NCI-H1930 (cell line): ENCODE data around the gene MAGEA2.
"Not testable (repeated sequence)": the region's sequence is repeated elsewhere in the genome, so short reads cannot be mapped to it uniquely, and the experiment has no call there.

Source experiments
- DNase-seq, 2 experiments: peaks; one replicate each; lab custom pipeline; 2025; lab: John Stamatoyannopoulos, UW

MAGEA2 gene, protein sequence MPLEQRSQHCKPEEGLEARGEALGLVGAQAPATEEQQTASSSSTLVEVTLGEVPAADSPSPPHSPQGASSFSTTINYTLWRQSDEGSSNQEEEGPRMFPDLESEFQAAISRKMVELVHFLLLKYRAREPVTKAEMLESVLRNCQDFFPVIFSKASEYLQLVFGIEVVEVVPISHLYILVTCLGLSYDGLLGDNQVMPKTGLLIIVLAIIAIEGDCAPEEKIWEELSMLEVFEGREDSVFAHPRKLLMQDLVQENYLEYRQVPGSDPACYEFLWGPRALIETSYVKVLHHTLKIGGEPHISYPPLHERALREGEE

DNA sequence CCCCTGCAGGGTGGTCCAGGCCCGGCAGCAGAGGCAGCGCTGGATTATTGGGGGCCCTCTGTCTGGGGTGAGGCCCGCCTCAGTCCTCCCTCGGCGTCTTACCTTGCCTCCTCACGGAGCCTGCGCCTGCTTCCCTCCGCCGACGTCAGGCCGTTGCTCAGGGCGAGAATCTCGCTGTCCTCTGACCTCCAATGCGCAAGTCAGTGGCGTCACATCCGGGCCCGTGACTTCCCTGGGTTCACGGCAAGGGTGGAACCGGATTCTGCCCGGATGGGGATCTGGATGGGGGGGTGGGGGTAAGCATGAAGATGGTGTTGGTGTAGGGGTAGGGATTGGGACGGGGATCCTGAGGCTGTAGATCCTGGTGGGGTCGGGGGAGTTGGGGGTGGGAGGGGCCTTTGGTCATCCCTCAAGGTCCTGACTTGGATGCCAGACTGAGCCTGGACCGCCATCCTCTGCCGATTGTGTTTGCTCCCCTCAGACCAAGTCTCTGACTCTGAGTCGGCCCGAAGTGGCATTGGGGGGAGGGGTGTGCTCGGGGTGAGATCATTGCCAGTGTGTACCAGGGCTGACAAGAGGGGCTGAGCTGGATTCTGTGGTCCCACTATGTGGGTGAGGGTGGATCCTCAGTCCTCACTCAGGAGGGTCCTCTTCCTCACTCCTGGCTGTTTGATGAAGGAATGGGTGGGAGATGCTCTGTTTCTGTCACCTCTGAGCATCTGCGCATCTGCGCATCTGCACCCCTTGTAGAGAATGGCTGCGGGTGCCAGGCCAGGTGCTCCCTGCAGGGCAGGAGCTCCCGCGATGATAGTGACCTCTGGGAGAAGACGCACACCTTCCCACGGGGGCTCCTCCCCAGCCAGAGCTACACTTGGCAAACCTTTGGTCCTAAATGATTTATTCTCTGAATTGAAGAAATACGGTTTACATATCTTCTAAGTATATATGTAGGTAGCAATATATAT, at the start of gene MAGEA2:
Gene MAGEA2, minus strand, starts transcription at position 157 of the 965 bp plus-strand sequence. CDS start 2,479 bp downstream, outside the sequence.
- not testable (repeated sequence) for DNase-seq

DNA sequence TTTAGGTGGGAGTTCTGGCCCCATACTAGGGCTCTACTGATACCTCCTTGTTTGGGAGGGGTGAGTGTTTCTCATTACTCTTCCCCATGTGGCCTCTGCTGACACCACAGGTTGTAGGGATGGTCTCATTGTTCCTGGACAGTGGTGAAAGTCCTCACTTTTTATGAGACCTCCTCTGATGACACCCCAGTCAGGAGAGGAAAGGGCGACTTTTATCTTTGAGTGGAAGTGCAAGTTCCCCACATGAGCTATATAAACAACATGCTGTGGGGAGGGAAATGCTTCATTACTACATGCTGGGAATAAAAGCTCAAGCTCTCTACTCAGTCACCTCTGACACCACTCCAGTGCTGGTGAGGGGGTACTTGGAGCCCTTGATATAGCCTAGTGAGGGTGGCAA, 45.3 kb upstream of the MAGEA2 start:
- DNase-seq = no peak

DNA sequence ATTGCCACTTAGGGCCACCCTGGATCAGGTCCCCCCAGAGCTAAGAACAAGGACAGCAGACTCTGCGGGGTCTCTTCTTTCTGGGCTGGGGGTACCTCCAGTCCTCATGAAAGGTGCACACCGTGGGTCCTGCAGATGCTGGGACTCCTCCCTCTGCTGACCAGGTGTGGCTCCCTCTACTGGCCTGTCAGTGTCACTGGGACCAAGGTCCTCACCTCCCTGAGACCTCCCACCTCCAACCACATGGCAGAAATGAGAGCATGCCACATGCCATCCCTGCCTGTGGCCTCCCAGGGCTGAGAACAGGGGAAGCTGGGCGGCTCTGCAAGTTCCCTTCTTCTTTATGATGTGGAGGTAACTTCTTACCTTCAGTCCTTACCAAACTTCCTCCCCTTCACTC, 33.4 kb upstream of the MAGEA2 start:
- not testable (repeated sequence) for DNase-seq

DNA sequence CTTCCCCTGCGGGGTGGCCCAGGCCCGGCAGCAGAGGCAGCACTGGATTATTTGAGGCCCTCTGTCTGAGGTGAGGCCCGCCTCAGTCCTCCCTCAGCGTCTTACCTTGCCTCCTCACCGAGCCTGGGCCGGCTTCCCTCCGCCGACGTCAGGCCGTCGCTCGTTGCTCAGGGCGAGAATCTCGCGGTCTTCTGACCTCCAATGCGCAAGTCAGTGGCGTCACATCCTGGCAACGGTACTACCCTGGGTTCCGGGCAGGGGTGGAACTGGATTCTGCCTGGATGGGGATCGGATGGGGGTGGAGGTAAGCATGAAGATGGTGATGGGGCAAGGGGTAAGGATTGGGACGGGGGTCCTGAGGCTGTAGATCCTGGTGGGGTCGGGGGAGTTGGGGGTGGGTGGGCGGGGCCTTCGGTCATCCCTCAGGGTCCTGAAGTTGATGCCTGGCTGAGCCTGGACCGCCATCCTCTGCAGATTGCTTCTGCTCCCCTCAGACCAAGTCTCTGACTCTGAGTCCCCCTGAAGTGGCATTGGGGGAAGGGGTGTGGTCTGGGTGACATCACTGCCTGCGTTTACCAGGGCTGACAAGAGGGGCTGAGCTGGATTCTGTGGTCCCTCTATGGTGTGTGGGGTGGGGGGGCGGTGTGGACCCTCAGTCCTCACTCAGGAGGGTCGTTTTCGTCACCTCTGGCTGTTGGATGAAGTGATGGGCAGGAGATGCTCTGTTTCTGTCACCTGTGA, 16.1 kb upstream of the MAGEA2 start, which contains the start of gene MAGEA6:
Gene MAGEA6, minus strand, starts transcription at position 141 of the 741 bp plus-strand sequence. CDS start 2,039 bp downstream, outside the sequence.
- not testable (repeated sequence) for DNase-seq

DNA sequence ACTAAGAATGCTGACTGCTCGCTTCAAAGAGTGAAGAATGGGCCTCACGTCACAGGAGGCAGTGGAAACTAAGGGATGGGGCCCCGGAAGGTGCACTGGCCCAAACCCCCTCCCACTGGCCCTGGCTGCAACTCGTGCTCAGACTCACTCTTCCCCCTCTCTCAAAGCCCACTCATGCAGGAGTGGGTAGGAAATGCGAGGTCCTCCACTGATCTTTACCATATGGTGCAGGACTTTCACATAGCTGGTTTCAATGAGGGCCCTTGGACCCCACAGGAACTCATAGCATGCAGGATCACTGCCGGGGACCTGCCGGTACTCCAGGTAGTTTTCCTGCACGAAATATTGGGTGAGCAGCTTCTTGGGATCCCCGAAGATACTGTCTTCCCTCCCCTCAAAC, 12.9 kb upstream of the MAGEA2 start:
- DNase-seq = not testable (repeated sequence)

DNA sequence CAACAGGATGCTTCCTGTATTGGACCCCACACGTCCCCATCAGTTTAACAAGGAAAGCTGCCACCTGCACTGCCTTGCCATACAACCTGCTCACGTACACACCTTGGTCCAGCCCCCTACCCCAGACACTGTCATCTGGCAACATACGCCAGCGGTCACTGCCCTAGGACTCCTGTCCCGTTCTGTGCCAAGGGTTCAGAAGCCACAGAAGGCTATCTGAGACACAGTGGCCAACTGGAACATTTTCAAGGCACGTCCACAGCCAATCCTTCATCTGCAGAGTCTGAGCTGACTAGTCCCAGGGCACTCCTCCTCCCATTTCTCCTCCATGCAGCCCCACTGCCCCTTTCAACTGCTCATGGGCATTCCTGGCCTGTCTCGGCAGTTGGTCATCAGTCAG, 7.9 kb upstream of the MAGEA2 start:
- not testable (repeated sequence) for DNase-seq

DNA sequence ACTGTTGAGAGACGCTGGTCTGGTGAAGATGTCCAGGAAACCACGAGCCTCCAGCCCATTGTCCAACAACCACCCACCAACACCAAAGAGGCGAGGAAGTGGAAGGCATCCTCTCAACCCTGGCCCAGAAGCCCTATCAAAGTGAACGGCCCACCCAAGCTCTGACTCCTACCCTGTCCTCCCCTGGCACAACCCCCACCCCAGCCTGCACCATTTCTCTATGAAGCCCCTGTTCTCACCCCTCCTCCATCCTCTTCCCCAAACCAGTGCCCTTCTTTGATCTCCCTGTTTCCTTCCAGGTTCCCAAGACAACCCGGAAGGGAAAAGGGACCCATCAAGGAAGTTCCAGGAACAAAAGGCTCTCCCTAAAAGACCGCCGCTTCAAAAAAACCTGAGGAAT, 5.9 kb upstream of the MAGEA2 start:
- not testable (repeated sequence) for DNase-seq

DNA sequence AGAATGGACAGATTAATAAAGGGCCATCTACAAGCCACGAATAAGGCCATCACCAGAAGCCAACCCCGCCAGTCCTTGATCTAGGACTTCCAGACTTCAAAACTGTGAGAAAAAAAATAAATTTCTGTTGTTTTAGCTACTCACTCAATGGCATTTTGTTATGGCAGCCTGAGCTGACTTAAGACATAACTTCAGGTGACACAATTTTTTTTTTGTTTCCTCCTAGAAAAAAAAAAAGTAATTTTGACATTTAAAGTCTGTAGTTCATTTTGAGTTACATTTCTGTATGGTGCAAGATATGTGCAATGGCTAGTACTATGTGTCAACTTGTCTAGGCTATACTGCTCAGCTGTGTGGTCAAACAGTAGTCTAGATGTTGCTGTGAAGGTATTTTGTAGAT, 5.3 kb upstream of the MAGEA2 start, which contains the start of gene CSAG3:
Gene CSAG3, plus strand, starts transcription at position 301 of the 400 bp plus-strand sequence.
- DNase-seq = not testable (repeated sequence)

DNA sequence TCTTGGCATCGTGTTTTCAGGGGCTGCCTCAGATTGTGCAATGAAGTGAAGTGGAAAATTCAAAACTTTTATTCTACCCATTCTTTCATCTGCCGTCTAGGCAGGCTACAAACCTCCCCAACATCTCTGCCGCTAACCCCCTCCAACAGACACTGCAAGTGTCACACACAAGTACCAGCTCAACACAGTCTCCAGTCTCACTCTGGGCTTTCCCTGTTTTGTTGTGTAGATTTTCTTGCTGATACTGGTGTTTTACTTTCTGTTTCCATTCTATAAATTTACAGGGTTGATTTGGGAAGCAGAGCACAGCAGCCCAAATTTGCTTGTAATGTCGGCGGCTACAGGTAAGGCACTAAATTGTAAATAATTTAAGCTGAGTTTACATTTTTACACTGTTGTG, 1.2 kb upstream of the MAGEA2 start:
- DNase-seq = not testable (repeated sequence)

DNA sequence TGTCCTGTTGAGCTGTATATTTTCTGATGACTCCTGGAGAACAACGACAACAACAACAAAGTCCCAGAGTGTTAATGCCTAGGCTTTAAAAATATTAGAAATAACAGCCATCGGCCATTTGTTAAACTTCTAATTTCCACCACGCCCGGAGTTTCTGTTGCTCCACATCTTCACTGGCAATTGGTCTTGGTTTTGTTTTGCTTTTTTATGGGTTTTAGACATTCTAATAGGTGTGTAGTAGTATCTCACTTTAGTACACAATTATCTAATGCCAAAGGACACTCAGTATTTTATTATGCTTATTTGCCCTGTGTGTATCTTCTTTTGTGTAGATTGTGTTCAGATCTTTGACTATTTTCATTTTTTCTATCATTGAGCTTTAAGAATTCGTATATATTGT, 15.1 kb downstream of the MAGEA2 start:
- no peak for DNase-seq

DNA sequence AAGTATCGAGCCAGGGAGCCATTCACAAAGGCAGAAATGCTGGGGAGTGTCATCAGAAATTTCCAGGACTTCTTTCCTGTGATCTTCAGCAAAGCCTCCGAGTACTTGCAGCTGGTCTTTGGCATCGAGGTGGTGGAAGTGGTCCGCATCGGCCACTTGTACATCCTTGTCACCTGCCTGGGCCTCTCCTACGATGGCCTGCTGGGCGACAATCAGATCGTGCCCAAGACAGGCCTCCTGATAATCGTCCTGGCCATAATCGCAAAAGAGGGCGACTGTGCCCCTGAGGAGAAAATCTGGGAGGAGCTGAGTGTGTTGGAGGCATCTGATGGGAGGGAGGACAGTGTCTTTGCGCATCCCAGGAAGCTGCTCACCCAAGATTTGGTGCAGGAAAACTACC, 17.1 kb downstream of the MAGEA2 start:
- DNase-seq = not testable (repeated sequence)

DNA sequence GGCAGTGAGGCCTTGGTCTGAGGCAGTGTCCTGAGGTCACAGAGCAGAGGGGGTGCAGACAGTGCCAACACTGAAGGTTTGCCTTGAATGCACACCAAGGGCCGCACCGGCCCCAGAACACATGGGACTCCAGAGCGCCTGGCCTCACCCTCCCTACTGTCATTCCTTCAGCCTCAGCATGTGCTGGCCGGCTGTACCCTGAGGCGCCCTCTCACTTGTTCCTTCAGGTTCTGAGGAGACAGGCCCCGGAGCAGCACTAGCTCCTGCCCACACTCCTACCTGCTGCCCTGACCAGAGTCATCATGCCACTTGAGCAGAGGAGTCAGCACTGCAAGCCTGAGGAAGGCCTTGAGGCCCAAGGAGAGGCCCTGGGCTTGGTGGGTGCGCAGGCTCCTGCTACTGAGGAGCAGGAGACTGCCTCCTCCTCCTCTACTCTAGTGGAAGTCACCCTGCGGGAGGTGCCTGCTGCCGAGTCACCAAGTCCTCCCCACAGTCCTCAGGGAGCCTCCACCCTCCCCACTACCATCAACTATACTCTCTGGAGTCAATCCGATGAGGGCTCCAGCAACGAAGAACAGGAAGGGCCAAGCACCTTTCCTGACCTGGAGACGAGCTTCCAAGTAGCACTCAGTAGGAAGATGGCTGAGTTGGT, 17.7 kb downstream of the MAGEA2 start:
- no peak for DNase-seq

DNA sequence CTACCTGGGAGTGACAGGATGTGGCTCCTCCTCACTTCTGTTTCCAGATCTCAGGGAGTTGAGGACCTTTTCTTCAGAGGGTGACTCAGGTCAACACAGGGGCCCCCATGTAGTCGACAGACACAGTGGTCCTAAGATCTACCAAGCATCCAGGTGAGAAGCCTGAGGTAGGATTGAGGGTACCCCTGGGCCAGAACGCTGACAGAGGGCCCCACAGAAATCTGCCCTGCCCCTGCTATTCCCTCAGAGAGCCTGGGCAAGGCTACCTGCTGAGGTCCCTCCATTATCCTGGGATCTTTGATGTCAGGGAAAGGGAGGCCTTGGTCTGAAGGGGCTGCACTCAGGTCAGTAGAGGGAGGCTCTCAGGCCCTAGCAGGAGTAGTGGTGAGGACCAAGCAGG, 18.5 kb downstream of the MAGEA2 start:
- no peak for DNase-seq

DNA sequence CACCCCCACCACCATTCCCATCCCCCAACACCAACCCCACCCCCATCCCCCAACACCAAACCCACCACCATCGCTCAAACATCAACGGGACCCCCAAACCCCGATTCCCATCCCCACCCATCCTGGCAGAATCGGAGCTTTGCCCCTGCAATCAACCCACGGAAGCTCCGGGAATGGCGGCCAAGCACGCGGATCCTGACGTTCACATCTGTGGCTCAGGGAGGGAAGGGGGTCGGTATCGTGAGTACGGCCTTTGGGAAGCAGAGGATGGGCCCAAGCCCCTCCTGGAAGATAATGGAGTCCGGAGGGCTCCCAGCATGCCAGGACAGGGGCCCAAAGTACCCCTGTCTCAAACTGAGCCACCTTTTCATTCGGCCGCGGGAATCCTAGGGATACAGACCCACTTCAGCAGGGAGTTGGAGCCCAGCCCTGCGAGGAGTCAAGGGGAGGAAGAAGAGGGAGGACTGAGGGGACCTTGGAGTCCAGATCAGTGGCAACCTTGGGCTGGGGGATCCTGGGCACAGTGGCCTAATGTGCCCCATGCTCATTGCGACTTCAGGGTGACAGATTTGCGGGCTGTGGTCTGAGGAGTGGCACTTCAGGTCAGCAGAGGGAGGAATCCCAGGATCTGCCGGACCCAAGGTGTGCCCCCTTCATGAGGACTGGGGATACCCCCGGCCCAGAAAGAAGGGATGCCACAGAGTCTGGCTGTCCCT, 19.3 kb downstream of the MAGEA2 start:
- DNase-seq = not testable (repeated sequence)

DNA sequence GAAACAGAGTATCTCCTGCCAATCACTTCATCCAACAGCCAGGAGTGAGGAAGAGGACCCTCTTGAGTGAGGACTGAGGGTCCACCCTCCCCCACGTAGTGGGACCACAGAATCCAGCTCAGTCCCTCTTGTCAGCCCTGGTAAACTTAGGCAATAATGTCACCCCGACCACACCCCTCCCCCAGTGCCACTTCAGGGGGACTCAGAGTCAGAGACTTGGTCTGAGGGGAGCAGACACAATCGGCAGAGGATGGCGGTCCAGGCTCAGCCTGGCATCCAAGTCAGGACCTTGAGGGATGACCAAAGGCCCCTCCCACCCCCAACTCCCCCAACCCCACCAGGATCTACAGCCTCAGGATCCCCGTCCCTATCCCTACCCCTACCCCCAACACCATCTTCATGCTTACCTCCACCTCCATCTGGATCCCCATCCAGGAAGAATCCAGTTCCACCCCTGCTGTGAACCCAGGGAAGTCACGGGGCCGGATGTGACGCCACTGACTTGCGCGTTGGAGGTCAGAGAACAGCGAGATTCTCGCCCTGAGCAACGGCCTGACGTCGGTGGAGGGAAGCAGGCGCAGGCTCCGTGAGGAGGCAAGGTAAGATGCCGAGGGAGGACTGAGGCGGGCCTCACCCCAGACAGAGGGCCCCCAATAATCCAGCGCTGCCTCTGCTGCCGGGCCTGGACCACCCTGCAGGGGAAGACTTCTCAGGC, 20.2 kb downstream of the MAGEA2 start, which contains the start of the genes CSAG1 and MAGEA12:
Gene CSAG1, minus strand, starts transcription at position 461 of the 715 bp plus-strand sequence. CDS start 1,261 bp downstream, outside the sequence.
Gene MAGEA12, plus strand, starts transcription at position 497 of the 715 bp plus-strand sequence. CDS start 2,405 bp downstream, outside the sequence.
- DNase-seq = peak; percentile 48 to 73

DNA sequence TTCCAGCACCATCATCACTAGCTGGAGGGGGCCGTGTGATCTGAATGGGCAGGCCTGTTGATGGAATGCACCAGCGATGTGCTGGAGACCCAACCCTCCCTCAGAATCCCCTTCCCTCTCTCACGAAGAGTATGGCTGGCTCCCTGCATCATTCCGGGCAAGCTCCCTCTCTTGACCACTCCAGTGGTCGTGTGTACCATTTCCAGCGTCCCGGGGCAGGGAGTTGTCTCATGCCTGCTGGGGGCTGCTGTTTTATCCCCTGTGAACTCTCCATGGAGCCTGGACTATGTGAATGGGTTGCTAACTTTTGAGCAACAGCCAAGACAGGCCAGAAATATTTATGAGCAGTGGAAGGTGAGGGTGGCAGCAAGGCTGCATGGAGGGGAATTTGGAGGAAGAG, 28.2 kb downstream of the MAGEA2 start:
- DNase-seq = no peak

DNA sequence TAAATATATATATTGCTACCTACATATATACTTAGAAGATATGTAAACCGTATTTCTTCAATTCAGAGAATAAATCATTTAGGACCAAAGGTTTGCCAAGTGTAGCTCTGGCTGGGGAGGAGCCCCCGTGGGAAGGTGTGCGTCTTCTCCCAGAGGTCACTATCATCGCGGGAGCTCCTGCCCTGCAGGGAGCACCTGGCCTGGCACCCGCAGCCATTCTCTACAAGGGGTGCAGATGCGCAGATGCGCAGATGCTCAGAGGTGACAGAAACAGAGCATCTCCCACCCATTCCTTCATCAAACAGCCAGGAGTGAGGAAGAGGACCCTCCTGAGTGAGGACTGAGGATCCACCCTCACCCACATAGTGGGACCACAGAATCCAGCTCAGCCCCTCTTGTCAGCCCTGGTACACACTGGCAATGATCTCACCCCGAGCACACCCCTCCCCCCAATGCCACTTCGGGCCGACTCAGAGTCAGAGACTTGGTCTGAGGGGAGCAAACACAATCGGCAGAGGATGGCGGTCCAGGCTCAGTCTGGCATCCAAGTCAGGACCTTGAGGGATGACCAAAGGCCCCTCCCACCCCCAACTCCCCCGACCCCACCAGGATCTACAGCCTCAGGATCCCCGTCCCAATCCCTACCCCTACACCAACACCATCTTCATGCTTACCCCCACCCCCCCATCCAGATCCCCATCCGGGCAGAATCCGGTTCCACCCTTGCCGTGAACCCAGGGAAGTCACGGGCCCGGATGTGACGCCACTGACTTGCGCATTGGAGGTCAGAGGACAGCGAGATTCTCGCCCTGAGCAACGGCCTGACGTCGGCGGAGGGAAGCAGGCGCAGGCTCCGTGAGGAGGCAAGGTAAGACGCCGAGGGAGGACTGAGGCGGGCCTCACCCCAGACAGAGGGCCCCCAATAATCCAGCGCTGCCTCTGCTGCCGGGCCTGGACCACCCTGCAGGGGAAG, 39.5 kb downstream of the MAGEA2 start, which contains the start of gene MAGEA2B:
Gene MAGEA2B, plus strand, starts transcription at position 814 of the 973 bp plus-strand sequence. CDS start 2,479 bp downstream, outside the sequence.
- DNase-seq = not testable (repeated sequence)

DNA sequence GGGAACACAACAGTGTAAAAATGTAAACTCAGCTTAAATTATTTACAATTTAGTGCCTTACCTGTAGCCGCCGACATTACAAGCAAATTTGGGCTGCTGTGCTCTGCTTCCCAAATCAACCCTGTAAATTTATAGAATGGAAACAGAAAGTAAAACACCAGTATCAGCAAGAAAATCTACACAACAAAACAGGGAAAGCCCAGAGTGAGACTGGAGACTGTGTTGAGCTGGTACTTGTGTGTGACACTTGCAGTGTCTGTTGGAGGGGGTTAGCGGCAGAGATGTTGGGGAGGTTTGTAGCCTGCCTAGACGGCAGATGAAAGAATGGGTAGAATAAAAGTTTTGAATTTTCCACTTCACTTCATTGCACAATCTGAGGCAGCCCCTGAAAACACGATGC, 40.4 kb downstream of the MAGEA2 start:
- DNase-seq = not testable (repeated sequence)
